Mucosa of rectum (tissue), 2 donors: ENCODE results near the gene IL15RA.

Experiments
- H3K27ac ChIP-seq, 2 donors: one replicate each; pipeline ENCODE4 v1.7.0; 2013; ENCODE audit warnings: inconsistent platforms in 2 of 2, low read depth in 2 of 2, low read length in 2 of 2
- H3K27me3 ChIP-seq, 2 donors: one replicate each; pipeline ENCODE4 v1.7.0; 2013; ENCODE audit warnings: low read length in 2 of 2; ENCODE audit not compliant: control insufficient read depth in 2 of 2, insufficient read depth in 2 of 2
- H3K36me3 ChIP-seq, 2 donors: one replicate each; pipeline ENCODE4 v1.7.0; 2013; ENCODE audit warnings: low read length in 2 of 2; ENCODE audit not compliant: control insufficient read depth in 2 of 2, insufficient read depth in 2 of 2
- H3K4me1 ChIP-seq, 2 donors: one replicate each; pipeline ENCODE4 v1.7.0; 2013; ENCODE audit warnings: low read length in 2 of 2, mild to moderate bottlenecking in 1 of 2; ENCODE audit not compliant: control insufficient read depth in 2 of 2, insufficient read depth in 2 of 2
- H3K4me3 ChIP-seq, 2 donors: one replicate each; pipeline ENCODE4 v1.7.0; 2013; ENCODE audit warnings: low read length in 2 of 2
- H3K9ac ChIP-seq, 2 donors: one replicate each; pipeline ENCODE4 v1.7.0; 2013; ENCODE audit warnings: low read length in 2 of 2, low read depth in 1 of 2, mild to moderate bottlenecking in 1 of 2
- H3K9me3 ChIP-seq, 2 donors: one replicate each; pipeline ENCODE4 v1.7.0; 2013; ENCODE audit warnings: low read length in 2 of 2; ENCODE audit not compliant: control insufficient read depth in 2 of 2
- donor health status: healthy.
- donor health status: Normal muscosa, but diverticular disease.

The IL15RA gene

GRCh38 chr10:5988336-5988920 lies 11.1 kb upstream of the IL15RA start:
- no peaks in the 10 kb centered on the region for H3K9me3 ChIP-seq
- peak overlapping the region in 1 of 2 donors; percentile 9 for H3K27ac ChIP-seq
- no peaks in the 10 kb centered on the region for H3K36me3 ChIP-seq
- peaks cover 7 to 8% of the 10 kb centered on the region in 2 donors for H3K4me1 ChIP-seq
- H3K27me3 ChIP-seq, result no peaks in the 10 kb centered on the region
- H3K4me3 ChIP-seq, result no peak overlapping the region
- no peak overlapping the region for H3K9ac ChIP-seq

- no peak overlapping the region for H3K9ac ChIP-seq
- no peaks in the 10 kb centered on the region for H3K36me3 ChIP-seq
- peaks cover 7 to 8% of the 10 kb centered on the region in 2 donors for H3K4me1 ChIP-seq
- H3K27ac ChIP-seq, result peak overlapping the region in 1 of 2 donors; percentile 9
- no peaks in the 10 kb centered on the region for H3K27me3 ChIP-seq
- H3K4me3 ChIP-seq, result peak overlapping the region in 1 of 2 donors; percentile 13
- H3K9me3 ChIP-seq, result no peaks in the 10 kb centered on the region
These were observed 10.4 kb upstream of the IL15RA start for GRCh38 chr10:5987747-5988146.

GRCh38 chr10:5985029-5985428 lies 7.7 kb upstream of the IL15RA start:
- no peak overlapping the region for H3K27ac ChIP-seq
- H3K27me3 ChIP-seq, result no peaks in the 10 kb centered on the region
- H3K4me3 ChIP-seq, result no peak overlapping the region
- H3K36me3 ChIP-seq, result no peaks in the 10 kb centered on the region
- H3K9me3 ChIP-seq, result no peaks in the 10 kb centered on the region
- no peak overlapping the region for H3K9ac ChIP-seq
- peaks cover 7 to 8% of the 10 kb centered on the region in 2 donors for H3K4me1 ChIP-seq

- H3K9me3 ChIP-seq, result no peaks in the 10 kb centered on the region
- H3K4me1 ChIP-seq, result peaks cover 7 to 8% of the 10 kb centered on the region in 2 donors
- no peak overlapping the region for H3K9ac ChIP-seq
- H3K36me3 ChIP-seq, result no peaks in the 10 kb centered on the region
- no peak overlapping the region for H3K4me3 ChIP-seq
- H3K27ac ChIP-seq, result peak overlapping the region in 1 of 2 donors; percentile 16
- no peaks in the 10 kb centered on the region for H3K27me3 ChIP-seq
These were observed 6.4 kb upstream of the IL15RA start for GRCh38 chr10:5983774-5984173.

GRCh38 chr10:5981529-5981928 lies 4.2 kb upstream of the IL15RA start:
- H3K4me3 ChIP-seq, result no peak overlapping the region
- H3K36me3 ChIP-seq, result no peaks in the 10 kb centered on the region
- no peaks in the 10 kb centered on the region for H3K9me3 ChIP-seq
- H3K27ac ChIP-seq, result no peak overlapping the region
- peaks cover under 1% of the 10 kb centered on the region in 2 donors for H3K4me1 ChIP-seq
- H3K9ac ChIP-seq, result no peak overlapping the region
- H3K27me3 ChIP-seq, result no peaks in the 10 kb centered on the region

- H3K36me3 ChIP-seq, result no peaks in the 10 kb centered on the region
- H3K27ac ChIP-seq, result peak overlapping the region; percentile 96 to 98
- H3K27me3 ChIP-seq, result no peaks in the 10 kb centered on the region
- no peaks in the 10 kb centered on the region for H3K9me3 ChIP-seq
- H3K9ac ChIP-seq, result peak overlapping the region; percentile 96 to 98
- H3K4me1 ChIP-seq, result peaks cover 11 to 12% of the 10 kb centered on the region in 2 donors
- peak overlapping the region; percentile 95 to 99 for H3K4me3 ChIP-seq
These were observed 817 bp upstream of the IL15RA start for GRCh38 chr10:5978230-5978489.

- Histone ChIP-seq H3K9ac (peak overlapping the region; percentile 96 to 98), H3K9me3 (no peaks in the 10 kb centered on the region), H3K4me1 (peaks cover 15 to 19% of the 10 kb centered on the region in 2 donors)
These were observed 552 bp downstream of the IL15RA start for GRCh38 chr10:5976512-5977470.

GRCh38 chr10:5975641-5976473 lies 1.5 kb downstream of the IL15RA start:
- Histone ChIP-seq H3K9ac (peak overlapping the region; percentile 96 to 98), H3K36me3 (no peaks in the 10 kb centered on the region), H3K9me3 (no peaks in the 10 kb centered on the region), H3K27ac (peak overlapping the region; percentile 96 to 98), H3K27me3 (no peaks in the 10 kb centered on the region), H3K4me3 (peak overlapping the region; percentile 95 to 99), H3K4me1 (peaks cover 24 to 26% of the 10 kb centered on the region in 2 donors)

More at GRCh38 chr10:5976512-5977470, 552 bp downstream of the IL15RA start:
- Histone ChIP-seq H3K27ac (peak overlapping the region; percentile 96 to 98), H3K27me3 (no peaks in the 10 kb centered on the region), H3K4me3 (peak overlapping the region; percentile 95 to 99), H3K36me3 (no peaks in the 10 kb centered on the region)

- no peak overlapping the region for H3K9ac ChIP-seq
- H3K4me1 ChIP-seq, result peaks cover 29 to 30% of the 10 kb centered on the region in 2 donors
These were observed 4.3 kb downstream of the IL15RA start for GRCh38 chr10:5973069-5973468.

More at GRCh38 chr10:5973069-5973468, 4.3 kb downstream of the IL15RA start:
- H3K36me3 ChIP-seq, result no peaks in the 10 kb centered on the region
- H3K27ac ChIP-seq, result no peak overlapping the region
- H3K4me3 ChIP-seq, result no peak overlapping the region
- no peaks in the 10 kb centered on the region for H3K9me3 ChIP-seq
- no peaks in the 10 kb centered on the region for H3K27me3 ChIP-seq
